HG03521 (cell line): Measurements from ENCODE around the gene GRWD1.

Experiments used
- ATAC-seq: cut with Tn5 transposase; IDR thresholded peaks from one replicate; pipeline ENCODE4 v1.9.1; 2021; ENCODE audit warnings: mild to moderate bottlenecking, moderate library complexity; ENCODE audit not compliant: unreplicated experiment

Gene GRWD1

DNA sequence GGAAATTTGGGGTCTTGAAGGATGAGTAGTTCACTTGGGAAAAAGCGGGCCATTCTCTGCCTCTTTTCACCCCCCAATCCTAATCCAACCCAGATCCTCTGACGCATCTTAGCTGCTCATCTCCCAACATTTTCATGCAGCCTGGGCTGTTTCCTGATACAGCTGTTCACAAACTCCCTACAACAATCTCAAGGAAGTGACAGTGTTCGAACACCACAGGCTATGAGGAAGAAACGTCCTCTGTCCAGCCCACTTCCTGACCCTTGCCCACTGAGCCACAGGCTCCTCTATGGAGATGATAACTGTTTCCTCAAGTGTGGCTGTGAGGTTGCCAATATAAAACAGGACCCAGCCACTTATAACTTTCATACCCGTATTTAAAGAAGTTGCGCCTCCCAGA, 49.6 kb downstream of the GRWD1 start:
- no peak for ATAC-seq

- no peak for ATAC-seq
Observed at GRCh38 chr19:48496959-48497727, 51.4 kb downstream of the GRWD1 start.

- no peak for ATAC-seq
Observed at GRCh38 chr19:48497728-48498594, 52.2 kb downstream of the GRWD1 start.

- ATAC-seq, result no peak
Observed at GRCh38 chr19:48498595-48499311, 53.0 kb downstream of the GRWD1 start.

DNA sequence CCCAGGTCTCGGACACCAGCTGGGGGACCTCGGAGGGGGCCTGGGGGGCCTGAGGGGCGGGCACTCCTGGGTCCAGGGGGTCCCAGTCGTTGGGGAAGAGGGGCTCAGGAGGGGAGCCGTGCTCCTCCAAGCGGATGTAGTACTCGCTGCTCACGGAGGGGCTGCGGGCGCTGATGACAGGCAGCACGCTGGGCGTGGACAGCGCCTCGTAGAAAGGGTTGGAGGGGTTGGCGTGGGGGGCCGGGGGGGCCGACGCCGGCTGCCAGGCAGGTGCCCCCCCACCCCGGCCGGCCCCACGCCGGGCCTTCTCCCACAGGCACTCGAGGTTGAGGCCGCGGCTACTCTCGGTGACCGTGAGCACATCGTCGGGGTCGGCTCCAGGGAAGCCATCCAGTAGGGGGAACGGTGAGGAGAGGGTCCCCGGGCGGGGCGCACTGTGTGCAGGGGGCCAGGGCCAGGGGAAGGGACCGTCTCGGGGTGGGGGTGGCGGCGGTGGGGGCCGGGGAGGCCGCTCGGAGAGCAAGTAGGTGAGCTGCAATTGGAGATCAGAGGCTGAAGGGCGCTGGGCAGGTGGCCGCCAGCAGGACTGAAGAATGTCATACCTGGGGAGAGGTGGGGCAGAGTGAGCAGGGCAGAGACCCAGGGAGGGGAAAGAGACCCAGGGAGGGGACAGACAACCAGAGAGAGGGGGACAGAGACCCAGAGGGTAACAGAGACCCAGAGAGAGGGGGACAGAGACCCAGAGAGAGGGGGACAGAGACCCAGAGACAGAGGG, 53.7 kb downstream of the GRWD1 start:
- no peak for ATAC-seq

DNA sequence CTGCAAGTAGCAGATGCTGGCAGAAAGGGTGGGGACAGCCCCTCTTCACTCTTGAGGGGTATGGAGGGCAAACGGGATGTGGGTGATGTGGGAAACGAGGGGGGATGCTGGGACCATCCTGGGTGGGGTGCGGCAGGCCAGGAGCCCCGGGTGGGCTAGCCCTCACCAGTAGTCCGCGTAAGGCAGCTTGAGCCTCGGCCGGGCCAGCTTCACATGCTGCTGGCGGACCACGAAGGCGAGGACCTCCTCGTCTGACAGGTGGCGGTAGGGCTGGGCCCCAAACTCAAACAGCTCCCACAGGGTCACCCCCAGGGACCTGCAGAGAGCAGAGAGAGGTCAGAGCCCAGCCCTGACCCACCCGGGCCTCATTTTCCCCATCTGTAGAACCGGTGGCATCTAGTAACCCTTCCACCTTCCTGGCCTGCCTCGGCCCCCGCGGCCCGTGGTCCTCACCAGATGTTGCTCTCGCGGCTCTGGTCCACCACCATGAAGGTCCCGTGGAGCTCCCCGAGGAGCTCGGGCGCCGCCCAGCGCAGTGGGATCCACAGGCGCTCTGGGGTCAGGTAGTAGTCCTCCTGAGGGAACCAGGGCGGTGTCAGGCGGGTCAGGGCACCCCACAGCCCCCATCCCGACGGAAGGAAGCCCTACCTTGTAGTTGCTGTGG, 55.2 kb downstream of the GRWD1 start:
- ATAC-seq, result no peak

GRCh38 chr19:48501494-48502349, 55.9 kb downstream of the GRWD1 start:
- ATAC-seq, result no peak

GRCh38 chr19:48502350-48503018, 56.7 kb downstream of the GRWD1 start:
- ATAC-seq, result no peak

GRCh38 chr19:48506138-48506733, 60.5 kb downstream of the GRWD1 start:
- ATAC-seq, result no peak
